ENCODE results near the gene NXNL2. TPM values are rescaled to one million over a fixed set of nuclear protein-coding genes. Genes with fewer than 3 reads are reported as not detected.

NXNL2 gene
- total and polyA plus RNA-seq, 12 donors = 0.09 TPM; not detected in 11

- H3K36me3 ChIP-seq = no peaks in the 10 kb centered on the region
- no peak overlapping the region for H3K27ac ChIP-seq
- no peak for DNase-seq
- no peak for ATAC-seq
- peaks cover 0 to 19% (median 0%) of the 10 kb centered on the region in 7 donors for H3K27me3 ChIP-seq
- H3K4me1 ChIP-seq = no peaks in the 10 kb centered on the region
- 33 to 54% methylated on average over 4 of the region's 4 CpGs for WGBS, 2 donors
- intact Hi-C loops (cut with DNase I) = no loop called here
- TF ChIP-seq CTCF (IDR thresholded peaks at IDR 0.05) = no peak
- H3K4me3 ChIP-seq = no peak overlapping the region
- H3K9me3 ChIP-seq = no peaks in the 10 kb centered on the region
Observed at GRCh38 chr9:88521308-88521707, 13.7 kb upstream of the NXNL2 start.

- Histone ChIP-seq H3K27me3 (peaks cover 0 to 19% (median 0%) of the 10 kb centered on the region in 7 donors), H3K9me3 (no peaks in the 10 kb centered on the region), H3K4me1 (no peaks in the 10 kb centered on the region), H3K27ac (no peak overlapping the region), H3K36me3 (no peaks in the 10 kb centered on the region), H3K4me3 (no peak overlapping the region)
- DNase-seq = no peak
- WGBS, 2 donors = 91 to 95% methylated on average over 4 of the region's 4 CpGs
- TF ChIP-seq CTCF (IDR thresholded peaks at IDR 0.05) = no peak
- ATAC-seq = no peak
- intact Hi-C loops (cut with DNase I) = no loop called here
Observed at GRCh38 chr9:88522360-88522759, 12.6 kb upstream of the NXNL2 start.

GRCh38 chr9:88523056-88523455 lies 11.9 kb upstream of the NXNL2 start:
- Histone ChIP-seq H3K36me3 (no peaks in the 10 kb centered on the region), H3K27ac (no peak overlapping the region), H3K4me3 (no peak overlapping the region), H3K27me3 (peaks cover 0 to 19% (median 0%) of the 10 kb centered on the region in 7 donors), H3K9me3 (no peaks in the 10 kb centered on the region), H3K4me1 (no peaks in the 10 kb centered on the region)
- TF ChIP-seq CTCF (IDR thresholded peaks at IDR 0.05) = no peak
- no peak for DNase-seq
- ATAC-seq = no peak
- intact Hi-C loops (cut with DNase I) = no loop called here
- 85 to 91% methylated on average over 3 of the region's 3 CpGs for WGBS, 2 donors

- no peak for ATAC-seq
- Histone ChIP-seq H3K27ac (no peak overlapping the region), H3K9me3 (no peaks in the 10 kb centered on the region), H3K4me3 (no peak overlapping the region), H3K36me3 (no peaks in the 10 kb centered on the region), H3K4me1 (no peaks in the 10 kb centered on the region), H3K27me3 (peaks cover 0 to 19% (median 0%) of the 10 kb centered on the region in 7 donors)
- 91% methylated on average over 8 of the region's 8 CpGs for WGBS, 2 donors
- no peak for DNase-seq
- intact Hi-C loops (cut with DNase I) = no loop called here
- no peak for TF ChIP-seq CTCF (IDR thresholded peaks at IDR 0.05)
Observed at GRCh38 chr9:88524911-88525310, 10.1 kb upstream of the NXNL2 start.

All from heart right ventricle (tissue), 16 donors.